ENCODE data around the gene GBP5. TPM values are rescaled to one million over a fixed set of nuclear protein-coding genes. Genes with fewer than 3 reads are reported as not detected.

Gene GBP5
- total and polyA plus RNA-seq, 2 of the 4 experiments (the other 2 are of a cell fraction), result not detected

DNA sequence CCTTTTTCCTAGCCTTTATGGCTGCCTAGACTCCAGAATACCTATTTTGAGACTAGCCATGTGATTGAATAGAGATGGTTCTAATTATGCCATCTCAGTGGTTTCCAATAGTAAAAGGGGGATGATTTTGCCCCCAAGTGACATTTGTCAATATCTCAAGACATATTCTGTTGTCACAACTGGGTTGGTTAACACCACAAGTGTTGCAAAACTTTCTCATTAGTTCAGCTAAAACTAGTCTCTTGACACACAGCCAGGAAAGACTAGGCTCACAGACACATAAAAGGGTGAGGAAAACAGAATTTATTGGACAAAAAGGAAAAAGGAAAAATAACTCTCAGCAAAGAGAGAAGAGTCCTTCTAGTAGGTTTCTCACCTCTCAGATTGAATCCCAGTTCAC, 39.9 kb upstream of the GBP5 start:
- no peak overlapping the region for H3K9ac ChIP-seq (ENCODE audit: low read depth, low read length)
- intact Hi-C loops (cut with micrococcal nuclease), result no loop called here
- no peak for ATAC-seq (ENCODE audit: low read depth)
- no peak overlapping the region for H4K5ac ChIP-seq (ENCODE audit: low read depth, low read length)
- H2BK5ac ChIP-seq (ENCODE audit: low read depth, low read length, poor library complexity, severe bottlenecking), result no peak overlapping the region
- no peak overlapping the region for H2BK120ac ChIP-seq (ENCODE audit: low read depth, low read length)
- H2AFZ ChIP-seq (replicated peaks; ENCODE audit: low read length, poor library complexity), result no peak overlapping the region
- dilution Hi-C loops (cut with HindIII; ENCODE audit: low sequenced_read_pairs, unreplicated experiment), result no loop called here
- BruUV-seq (replicated peaks), result no TSS peak
- no peak overlapping the region for H3K4me3 ChIP-seq (ENCODE audit: insufficient read depth, low read depth, low read length)
- no peak overlapping the region for H3K27ac ChIP-seq (ENCODE audit: insufficient read depth, low read length)
- no peak overlapping the region for H2AK5ac ChIP-seq (ENCODE audit: low read depth, low read length)
- H4K8ac ChIP-seq (ENCODE audit: low read depth in 2 of 2, low read length in 2 of 2), result no peak overlapping the region
- no peak overlapping the region for H3K56ac ChIP-seq (ENCODE audit: extremely low read depth, insufficient read depth, low read length)
- no peaks in the 10 kb centered on the region for H3K79me1 ChIP-seq (ENCODE audit: low read depth in 1 of 2, low read length in 2 of 2)
- no peaks in the 10 kb centered on the region for H3K9me3 ChIP-seq (ENCODE audit: control insufficient read depth, insufficient read depth, low read length)
- no peak overlapping the region for H2BK15ac ChIP-seq (ENCODE audit: low read depth, low read length)
- H3K4ac ChIP-seq (ENCODE audit: low read depth, low read length), result no peak overlapping the region
- H3K23ac ChIP-seq (ENCODE audit: low read depth, low read length), result no peak overlapping the region
- no peak overlapping the region for H2AK9ac ChIP-seq (replicated peaks; ENCODE audit: low read depth, low read length, poor library complexity)
- H3K9me1 ChIP-seq (ENCODE audit: insufficient read depth, low read length), result no peaks in the 10 kb centered on the region
- no peak overlapping the region for H3K4me2 ChIP-seq (ENCODE audit: low read depth, low read length)
- no peaks in the 10 kb centered on the region for H3K36me3 ChIP-seq (ENCODE audit: control insufficient read depth, insufficient read depth, low read length)
- CTCF ChIA-PET, result no interaction called here
- DNase-seq, result no peak
- in situ Hi-C loops (cut with MboI; ENCODE audit: low sequenced_read_pairs), result no loop called here
- H3K18ac ChIP-seq (ENCODE audit: low read depth, low read length), result no peak overlapping the region
- H3K27me3 ChIP-seq (ENCODE audit: control insufficient read depth, insufficient read depth, low read length), result no peaks in the 10 kb centered on the region
- no peak for TF ChIP-seq RFX5 (IDR thresholded peaks at IDR 0.05; ENCODE audit: low read depth, low read length)
- TF ChIP-seq MAFK (IDR thresholded peaks at IDR 0.05; ENCODE audit: low read depth, low read length), result no peak
- TF ChIP-seq MAZ (IDR thresholded peaks at IDR 0.05; ENCODE audit: borderline replicate concordance, low read depth, low read length), result no peak
- TF ChIP-seq, protein P1, sequence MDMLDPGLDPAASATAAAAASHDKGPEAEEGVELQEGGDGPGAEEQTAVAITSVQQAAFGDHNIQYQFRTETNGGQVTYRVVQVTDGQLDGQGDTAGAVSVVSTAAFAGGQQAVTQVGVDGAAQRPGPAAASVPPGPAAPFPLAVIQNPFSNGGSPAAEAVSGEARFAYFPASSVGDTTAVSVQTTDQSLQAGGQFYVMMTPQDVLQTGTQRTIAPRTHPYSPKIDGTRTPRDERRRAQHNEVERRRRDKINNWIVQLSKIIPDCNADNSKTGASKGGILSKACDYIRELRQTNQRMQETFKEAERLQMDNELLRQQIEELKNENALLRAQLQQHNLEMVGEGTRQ (IDR thresholded peaks at IDR 0.05; ENCODE audit: low read depth, low read length), result no peak
- TF ChIP-seq MXI1 (IDR thresholded peaks at IDR 0.05; ENCODE audit: borderline replicate concordance, low read depth, low read length), result no peak
- no peak for TF ChIP-seq BHLHE40 (IDR thresholded peaks at IDR 0.05; ENCODE audit: low read depth, low read length)
- POLR2A ChIA-PET (ENCODE audit: unreplicated experiment), result no interaction called here
- no peaks in the 10 kb centered on the region for H4K20me1 ChIP-seq (ENCODE audit: insufficient read depth, low read length)
- no peaks in the 10 kb centered on the region for H3K4me1 ChIP-seq (ENCODE audit: control insufficient read depth, insufficient read depth, low read length)
- H3K14ac ChIP-seq (replicated peaks; ENCODE audit: low read depth, low read length), result no peak overlapping the region
- H2BK20ac ChIP-seq (ENCODE audit: low read depth, low read length), result no peak overlapping the region
- H4K91ac ChIP-seq (ENCODE audit: insufficient read depth, low read depth, low read length), result no peak overlapping the region

All from IMR-90 (cell line).